ENCODE data around the gene NRM. TPM values are rescaled to one million over a fixed set of nuclear protein-coding genes. Genes with fewer than 3 reads are reported as not detected.
"Not testable (repeated sequence)": the region's sequence is repeated elsewhere in the genome, so short reads cannot be mapped to it uniquely, and the experiment has no call there.

The NRM gene
- total RNA-seq, 1 donor from 2014 or later: 20.4 TPM

- no peak for TF ChIP-seq CTCF (conservative IDR thresholded peaks at IDR 0.05; ENCODE audit: low read depth, low read length)
- no peak overlapping the region for H3K4me3 ChIP-seq (ENCODE audit: low read depth, low read length)
- no peak for DNase-seq (ENCODE audit: low read depth)
Measured at GRCh38 chr6:30664994-30665767, 25.6 kb downstream of the NRM start.

GRCh38 chr6:30657922-30658321 is 32.9 kb downstream of the NRM start:
- DNase-seq (ENCODE audit: low read depth); H3K4me3 ChIP-seq (ENCODE audit: low read depth, low read length): not testable (repeated sequence)

- H3K4me3 ChIP-seq (ENCODE audit: low read depth, low read length): no peak overlapping the region
- no peak for TF ChIP-seq CTCF (conservative IDR thresholded peaks at IDR 0.05; ENCODE audit: low read depth, low read length)
- DNase-seq (ENCODE audit: low read depth): no peak
Measured at GRCh38 chr6:30657454-30657853, 33.3 kb downstream of the NRM start.

- no peak for DNase-seq (ENCODE audit: low read depth)
- H3K4me3 ChIP-seq (ENCODE audit: low read depth, low read length): no peak overlapping the region
- no peak for TF ChIP-seq CTCF (conservative IDR thresholded peaks at IDR 0.05; ENCODE audit: low read depth, low read length)
Measured at GRCh38 chr6:30656513-30656912, 34.3 kb downstream of the NRM start.

- H3K4me3 ChIP-seq (ENCODE audit: low read depth, low read length): no peak overlapping the region
- TF ChIP-seq CTCF (conservative IDR thresholded peaks at IDR 0.05; ENCODE audit: low read depth, low read length): no peak
- DNase-seq (ENCODE audit: low read depth): no peak
Measured at GRCh38 chr6:30655743-30656094, 35.1 kb downstream of the NRM start.

GRCh38 chr6:30654798-30655742 is 35.7 kb downstream of the NRM start:
- no peak overlapping the region for H3K4me3 ChIP-seq (ENCODE audit: low read depth, low read length)
- no peak for DNase-seq (ENCODE audit: low read depth)
- TF ChIP-seq CTCF (conservative IDR thresholded peaks at IDR 0.05; ENCODE audit: low read depth, low read length): no peak

GRCh38 chr6:30651143-30651542 is 39.6 kb downstream of the NRM start:
- no peak overlapping the region for H3K4me3 ChIP-seq (ENCODE audit: low read depth, low read length)
- TF ChIP-seq CTCF (conservative IDR thresholded peaks at IDR 0.05; ENCODE audit: low read depth, low read length): no peak
- DNase-seq (ENCODE audit: low read depth): no peak
